B cell (primary cell): ENCODE results near the gene ATP8A2. TPM values are rescaled to one million over a fixed set of nuclear protein-coding genes. Genes with fewer than 3 reads are reported as not detected.

Experiments
- ATAC-seq: fragments of 200-7000 bp; cut with Tn5 transposase; one replicate; pipeline ENCODE4 v1.10.0; 2021; ENCODE audit warnings: low read depth, mild to moderate bottlenecking, moderate number of reproducible peaks, moderate library complexity
- CTCF ChIA-PET: fragments of 350-600 bp; sonication (Branson Sonifier 250); formaldehyde crosslinking; loops from one replicate; lab custom pipeline; 2021; ENCODE audit warnings: antibody characterized with exemption, inconsistent platforms; lab: Charles Lee
- POLR2A ChIA-PET: fragments of 350-600 bp; sonication (Branson Sonifier 250); formaldehyde crosslinking; loops from one replicate; lab custom pipeline; 2021; ENCODE audit warnings: antibody characterized with exemption; lab: Charles Lee
- DNase-seq: peaks from one replicate; pipeline ENCODE4 v3.0.0; 2013
- H2AFZ ChIP-seq: 2 replicates; pipeline ENCODE4 v1.6.1; 2012; ENCODE audit warnings: mild to moderate bottlenecking, low read depth, low read length; ENCODE audit not compliant: insufficient read depth, poor library complexity, severe bottlenecking
- H3K27ac ChIP-seq, 2 donors: 1 replicate in 1 of 2; 2 replicates in 1 of 2; pipeline ENCODE4 v1.5.1; 2012 to 2013; ENCODE audit warnings: low read length in 2 of 2, mild to moderate bottlenecking in 2 of 2, moderate library complexity in 1 of 2
- H3K27me3 ChIP-seq, 4 experiments: fragments of 200-600 bp in 1 of 4; sonication (generic) in 1 of 4; replicated peaks in 1 of 4; 1 replicate in 2 of 4; 2 replicates in 2 of 4; pipeline versions ENCODE4 v1.6.1 to v1.7.0; 2013 to 2016; ENCODE audit warnings: low read length in 3 of 4, mild to moderate bottlenecking in 2 of 4, mixed read lengths in 1 of 4, moderate library complexity in 1 of 4; ENCODE audit not compliant: insufficient read depth in 4 of 4, control insufficient read depth in 3 of 4; ENCODE audit errors: control extremely low read depth in 1 of 4
- H3K36me3 ChIP-seq, 2 experiments: replicated peaks in 1 of 2; 1 replicate in 1 of 2; 2 replicates in 1 of 2; pipeline versions ENCODE4 v1.6.1 to v1.7.1; 2013; ENCODE audit warnings: low read length in 1 of 2; ENCODE audit not compliant: insufficient read depth in 2 of 2, control insufficient read depth in 1 of 2; ENCODE audit errors: control extremely low read depth in 1 of 2, extremely low read depth in 1 of 2
- H3K4me1 ChIP-seq, 2 donors: fragments of 200-600 bp in 1 of 2; sonication (generic) in 1 of 2; 1 replicate in 1 of 2; 2 replicates in 1 of 2; pipeline versions ENCODE4 v1.5.1 to v1.6.1; 2013 to 2017; ENCODE audit warnings: low read length in 2 of 2; ENCODE audit not compliant: control insufficient read depth in 2 of 2, insufficient read depth in 2 of 2
- H3K4me2 ChIP-seq: replicated peaks from 2 replicates; pipeline ENCODE3; 2012; ENCODE audit warnings: mild to moderate bottlenecking, low read depth, low read length; ENCODE audit not compliant: poor library complexity, severe bottlenecking
- H3K4me3 ChIP-seq, 5 experiments: fragments of 200-600 bp in 1 of 5; sonication (generic) in 1 of 5; 1 replicate in 3 of 5; 2 replicates in 2 of 5; pipeline versions ENCODE4 v1.5.1 to v1.7.0; 2011 to 2016; ENCODE audit warnings: low read length in 4 of 5, mild to moderate bottlenecking in 4 of 5, low read depth in 2 of 5, control low read depth in 1 of 5, moderate library complexity in 1 of 5; ENCODE audit not compliant: insufficient read depth in 1 of 5; ENCODE audit errors: control extremely low read depth in 1 of 5, extremely low read depth in 1 of 5
- H3K79me2 ChIP-seq: fragments of 200-600 bp; sonication (generic); one replicate; pipeline ENCODE4 v1.6.0; 2016; ENCODE audit warnings: low read length; ENCODE audit not compliant: control insufficient read depth, insufficient read depth
- H3K9ac ChIP-seq: fragments of 200-600 bp; sonication (generic); 2 replicates; pipeline ENCODE4 v1.6.1; 2017; ENCODE audit warnings: mild to moderate bottlenecking, low read length, moderate library complexity
- H3K9me3 ChIP-seq, 3 donors: one replicate each; pipeline versions ENCODE4 v1.6.1 to v1.7.1; 2013; ENCODE audit warnings: low read length in 2 of 3; ENCODE audit not compliant: control insufficient read depth in 2 of 3, insufficient read depth in 1 of 3; ENCODE audit errors: control extremely low read depth in 1 of 3
- H4K20me1 ChIP-seq: 2 replicates; pipeline ENCODE4 v1.6.0; 2012; ENCODE audit warnings: mild to moderate bottlenecking, low read length; ENCODE audit not compliant: insufficient read depth, control insufficient read depth, poor library complexity, severe bottlenecking
- H3K27ac Mint-ChIP-seq: one replicate; pipeline ENCODE4 v1.8.0; 2021; ENCODE audit warnings: mixed read lengths
- H3K27me3 Mint-ChIP-seq: one replicate; pipeline ENCODE4 v1.8.0; 2021; ENCODE audit warnings: mixed read lengths
- H3K4me1 Mint-ChIP-seq: one replicate; pipeline ENCODE4 v1.8.0; 2021; ENCODE audit warnings: mixed read lengths
- H3K4me3 Mint-ChIP-seq: one replicate; pipeline ENCODE4 v1.8.0; 2021; ENCODE audit warnings: mixed read lengths
- H3K9me3 Mint-ChIP-seq: one replicate; pipeline ENCODE4 v1.8.0; 2022; ENCODE audit warnings: mixed read lengths; ENCODE audit not compliant: insufficient read depth
- EZH2 ChIP-seq: IDR thresholded peaks from 2 replicates; pipeline ENCODE4 v1.6.1; 2012; ENCODE audit warnings: borderline replicate concordance, low read depth, mild to moderate bottlenecking, moderate library complexity, low read length; ENCODE audit not compliant: insufficient read depth, poor library complexity, severe bottlenecking
- WGBS: methylation state at CpG from one replicate; pipeline ENCODE4 v1.1.5; 2013; ENCODE audit warnings: missing lambda C conversion rate; ENCODE audit not compliant: insufficient coverage; 5-methylcytosine and 5-hydroxymethylcytosine counted together
- intact Hi-C: fragments of 100-400 bp; cut with micrococcal nuclease; formaldehyde crosslinking; loops from one replicate; pipeline ENCODE4 v1.10.0; 2022
- polyA plus RNA-seq: library from polyadenylated mRNA; depleted of rRNA; stranded (reverse); fragments of >200 nt; gene quantifications from 2 replicates; pipeline ENCODE4 v1.2.3, GENCODE V29; 2012
- total RNA-seq, 2 donors: library from RNA; stranded (reverse); fragments of 120-200 nt in 1 of 2; gene quantifications; 1 replicate in 1 of 2; 2 replicates in 1 of 2; pipeline versions ENCODE4 v1.2.3 to v1.2.4, GENCODE V29; 2013 to 2022
- TF ChIP-seq, protein P1 (sequence below): fragments of 200-600 bp; IDR thresholded peaks from one replicate; pipeline ENCODE4 v1.8.0; 2022; ENCODE audit warnings: antibody characterized with exemption, mild to moderate bottlenecking

ATP8A2 gene
- total and polyA plus RNA-seq, 2 donors (not counting 1 experiment from before 2014, with no cell fraction given) = not detected

- no peak overlapping the region for H3K4me3 ChIP-seq
- H3K27me3 ChIP-seq = peaks cover 0 to 23% (median 17%) of the 10 kb centered on the region in 4 experiments
- ChIA-PET CTCF (no interaction called here), POLR2A (no interaction called here)
- no peak overlapping the region for H3K4me3 Mint-ChIP-seq
- H3K36me3 ChIP-seq = no peaks in the 10 kb centered on the region
- H3K27ac Mint-ChIP-seq = no peak overlapping the region
- peak overlapping the region; percentile 15 for H3K4me2 ChIP-seq
- DNase-seq = no peak
- H2AFZ ChIP-seq = no peak overlapping the region
- H3K79me2 ChIP-seq = no peaks in the 10 kb centered on the region
- no peak overlapping the region for H3K27ac ChIP-seq
- intact Hi-C loops = no loop called here
- peaks cover 4% of the 10 kb centered on the region for H3K4me1 Mint-ChIP-seq
- no peaks in the 10 kb centered on the region for H4K20me1 ChIP-seq
- WGBS = 11% methylated on average over 72 of the region's 75 CpGs
- H3K9ac ChIP-seq = no peak overlapping the region
- H3K9me3 ChIP-seq = peaks cover 0 to 5% (median 0%) of the 10 kb centered on the region in 3 donors
- TF ChIP-seq, protein P1, sequence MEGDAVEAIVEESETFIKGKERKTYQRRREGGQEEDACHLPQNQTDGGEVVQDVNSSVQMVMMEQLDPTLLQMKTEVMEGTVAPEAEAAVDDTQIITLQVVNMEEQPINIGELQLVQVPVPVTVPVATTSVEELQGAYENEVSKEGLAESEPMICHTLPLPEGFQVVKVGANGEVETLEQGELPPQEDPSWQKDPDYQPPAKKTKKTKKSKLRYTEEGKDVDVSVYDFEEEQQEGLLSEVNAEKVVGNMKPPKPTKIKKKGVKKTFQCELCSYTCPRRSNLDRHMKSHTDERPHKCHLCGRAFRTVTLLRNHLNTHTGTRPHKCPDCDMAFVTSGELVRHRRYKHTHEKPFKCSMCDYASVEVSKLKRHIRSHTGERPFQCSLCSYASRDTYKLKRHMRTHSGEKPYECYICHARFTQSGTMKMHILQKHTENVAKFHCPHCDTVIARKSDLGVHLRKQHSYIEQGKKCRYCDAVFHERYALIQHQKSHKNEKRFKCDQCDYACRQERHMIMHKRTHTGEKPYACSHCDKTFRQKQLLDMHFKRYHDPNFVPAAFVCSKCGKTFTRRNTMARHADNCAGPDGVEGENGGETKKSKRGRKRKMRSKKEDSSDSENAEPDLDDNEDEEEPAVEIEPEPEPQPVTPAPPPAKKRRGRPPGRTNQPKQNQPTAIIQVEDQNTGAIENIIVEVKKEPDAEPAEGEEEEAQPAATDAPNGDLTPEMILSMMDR = no peak
- TF ChIP-seq EZH2 = no peak
- ATAC-seq = no peak
- no peaks in the 10 kb centered on the region for H3K9me3 Mint-ChIP-seq
- no peaks in the 10 kb centered on the region for H3K4me1 ChIP-seq
- H3K27me3 Mint-ChIP-seq = peaks cover 46% of the 10 kb centered on the region
Measured at GRCh38 chr13:25468325-25469168, 96.8 kb downstream of the ATP8A2 start.

DNA sequence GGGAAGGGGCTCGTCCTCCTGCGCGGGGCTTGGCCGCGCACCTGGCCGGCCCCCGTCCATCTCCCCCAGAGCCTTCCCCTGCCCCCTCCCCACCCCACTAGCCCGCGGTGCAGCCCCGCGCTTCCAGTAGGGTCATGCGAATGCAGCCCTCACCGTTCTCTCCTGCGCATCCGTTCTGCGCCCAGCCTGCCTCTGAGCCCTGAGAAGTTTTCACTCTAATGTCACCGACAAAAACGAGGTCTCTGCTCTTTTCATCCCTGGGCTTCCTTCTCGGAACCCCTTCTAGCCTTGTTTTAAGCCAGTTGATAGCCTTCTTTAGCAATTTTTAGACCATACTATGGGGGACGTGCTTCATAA is 97.4 kb downstream of the ATP8A2 start:
- H3K27ac Mint-ChIP-seq = no peak overlapping the region
- TF ChIP-seq, protein P1 = no peak
- TF ChIP-seq EZH2 = no peak
- Histone ChIP-seq H3K4me1 (no peaks in the 10 kb centered on the region), H3K36me3 (no peaks in the 10 kb centered on the region), H3K27ac (no peak overlapping the region), H3K4me3 (no peak overlapping the region), H3K79me2 (no peaks in the 10 kb centered on the region), H2AFZ (no peak overlapping the region), H3K27me3 (peaks cover 0 to 23% (median 17%) of the 10 kb centered on the region in 4 experiments), H3K9me3 (peaks cover 0 to 5% (median 0%) of the 10 kb centered on the region in 3 donors), H3K4me2 (no peak overlapping the region), H4K20me1 (no peaks in the 10 kb centered on the region), H3K9ac (no peak overlapping the region)
- H3K4me1 Mint-ChIP-seq = peaks cover 4% of the 10 kb centered on the region
- ATAC-seq (no peak), DNase-seq (no peak)
- ChIA-PET POLR2A (no interaction called here), CTCF (no interaction called here)
- H3K27me3 Mint-ChIP-seq = peaks cover 46% of the 10 kb centered on the region
- WGBS = 11% methylated on average over 16 of the region's 20 CpGs
- no peaks in the 10 kb centered on the region for H3K9me3 Mint-ChIP-seq
- intact Hi-C loops = no loop called here
- H3K4me3 Mint-ChIP-seq = peak overlapping the region; percentile 21
